Neural cell (in vitro differentiated cells): Measurements from ENCODE around the gene GFPT2. TPM values are rescaled to one million over a fixed set of nuclear protein-coding genes. Genes with fewer than 3 reads are reported as not detected.

Source experiments
- H2AFZ ChIP-seq: fragments of 200-600, 300-800 bp; sonication (generic), shearing (Covaris generic); 2 replicates; pipeline ENCODE4 v1.6.0; 2014; ENCODE audit warnings: low read depth, mild to moderate bottlenecking, antibody characterized with exemption, low read length, moderate library complexity
- H3F3A ChIP-seq: fragments of 200-600 bp; shearing (Covaris generic); 2 replicates; pipeline ENCODE4 v1.6.1; 2016; ENCODE audit warnings: mild to moderate bottlenecking, moderate library complexity, mixed read lengths, antibody characterized with exemption, low read length; ENCODE audit not compliant: insufficient read depth, poor library complexity, severe bottlenecking
- H3K27ac ChIP-seq: fragments of 200-600, 300-800 bp; sonication (generic), shearing (Covaris generic); 2 replicates; pipeline ENCODE4 v1.5.1; 2014; ENCODE audit warnings: mild to moderate bottlenecking, low read length, moderate library complexity
- H3K27me3 ChIP-seq: fragments of 300-800, 200-600 bp; sonication (generic), shearing (Covaris generic); 2 replicates; pipeline ENCODE4 v1.6.0; 2014; ENCODE audit warnings: mild to moderate bottlenecking, low read depth, low read length, moderate library complexity; ENCODE audit not compliant: insufficient read depth
- H3K36me3 ChIP-seq: fragments of 300-800, 200-600 bp; sonication (generic), shearing (Covaris generic); 2 replicates; pipeline ENCODE4 v1.5.1; 2014; ENCODE audit warnings: mild to moderate bottlenecking, antibody characterized with exemption, low read length, moderate library complexity; ENCODE audit not compliant: insufficient read depth
- H3K4me2 ChIP-seq: fragments of 300-800, 200-600 bp; sonication (generic), shearing (Covaris generic); 2 replicates; pipeline ENCODE4 v1.6.0; 2014; ENCODE audit warnings: mild to moderate bottlenecking, low read length
- H3K4me3 ChIP-seq: fragments of 300-800, 200-600 bp; sonication (generic), shearing (Covaris generic); 2 replicates; pipeline ENCODE4 v1.5.1; 2014; ENCODE audit warnings: mild to moderate bottlenecking, low read length, moderate library complexity
- H3K79me2 ChIP-seq: fragments of 200-600 bp; shearing (Covaris generic); replicated peaks from 2 replicates; pipeline ENCODE4 v1.6.0; 2014; ENCODE audit warnings: mild to moderate bottlenecking, low read length, moderate library complexity; ENCODE audit not compliant: insufficient read depth
- H3K9ac ChIP-seq: fragments of 300-800, 200-600 bp; sonication (generic), shearing (Covaris generic); 2 replicates; pipeline ENCODE4 v1.6.1; 2016; ENCODE audit warnings: mild to moderate bottlenecking, low read length, mixed read lengths
- H3K9me2 ChIP-seq: fragments of 200-600 bp; shearing (Covaris generic); 2 replicates; pipeline ENCODE4 v1.6.1; 2016; ENCODE audit warnings: mild to moderate bottlenecking, low read length, mixed read lengths; ENCODE audit not compliant: insufficient read depth
- H3K9me3 ChIP-seq: fragments of 200-600, 300-800 bp; sonication (generic), shearing (Covaris generic); 2 replicates; pipeline ENCODE4 v1.6.1; 2016; ENCODE audit warnings: mild to moderate bottlenecking, mixed run types, low read length, moderate library complexity, mixed read lengths
- H4K20me1 ChIP-seq: fragments of 200-600 bp; shearing (Covaris generic); 2 replicates; pipeline ENCODE4 v1.6.1; 2016; ENCODE audit warnings: mild to moderate bottlenecking, mixed run types; ENCODE audit not compliant: insufficient read depth
- EP300 ChIP-seq: fragments of 450-650 bp; conservative IDR thresholded peaks from 2 replicates; pipeline ENCODE4 v1.6.1; 2014; ENCODE audit warnings: antibody characterized with exemption, mild to moderate bottlenecking, moderate library complexity; ENCODE audit not compliant: poor library complexity, severe bottlenecking
- EZH2 ChIP-seq: fragments of 200-600, 300-800 bp; shearing (Covaris generic), sonication (generic); IDR thresholded peaks from 2 replicates; pipeline ENCODE4 v1.6.1; 2014; ENCODE audit warnings: antibody characterized with exemption, low read length, borderline replicate concordance, mild to moderate bottlenecking; ENCODE audit not compliant: insufficient read depth, poor library complexity, severe bottlenecking
- MXI1 ChIP-seq: fragments of 450-650 bp; conservative IDR thresholded peaks from 2 replicates; pipeline ENCODE4 v1.6.1; 2014; ENCODE audit warnings: antibody characterized with exemption, mild to moderate bottlenecking; ENCODE audit not compliant: poor library complexity, severe bottlenecking
- POLR2AphosphoS5 ChIP-seq: IDR thresholded peaks from 2 replicates; pipeline ENCODE4 v1.6.1; 2012
- RAD21 ChIP-seq: fragments of 450-650 bp; conservative IDR thresholded peaks from 2 replicates; pipeline ENCODE4 v1.6.1; 2014; ENCODE audit warnings: antibody characterized with exemption, mild to moderate bottlenecking, moderate library complexity
- SMC3 ChIP-seq: fragments of 450-650 bp; conservative IDR thresholded peaks from 2 replicates; pipeline ENCODE4 v1.6.1; 2014; ENCODE audit warnings: antibody characterized with exemption, mild to moderate bottlenecking, moderate library complexity; ENCODE audit not compliant: poor library complexity
- TAF1 ChIP-seq: IDR thresholded peaks from 2 replicates; pipeline ENCODE4 v1.6.1; 2012; ENCODE audit warnings: low read depth
- polyA plus RNA-seq: library from polyadenylated mRNA; depleted of rRNA; stranded (reverse); fragments of >200 nt; gene quantifications from 2 replicates; pipeline ENCODE4 v1.2.3, GENCODE V29; 2014
- TF ChIP-seq, protein P1 (sequence below): IDR thresholded peaks from 2 replicates; pipeline ENCODE4 v1.6.1; 2012; ENCODE audit warnings: borderline replicate concordance
- TF ChIP-seq, protein P2 (sequence below): fragments of 450-650 bp; IDR thresholded peaks from 2 replicates; pipeline ENCODE4 v1.5.1; 2014; ENCODE audit warnings: antibody characterized with exemption, mild to moderate bottlenecking, moderate library complexity; ENCODE audit not compliant: poor library complexity, severe bottlenecking

Gene GFPT2
- polyA plus RNA-seq, 1 donor from 2014 or later = 9.2 TPM

DNA sequence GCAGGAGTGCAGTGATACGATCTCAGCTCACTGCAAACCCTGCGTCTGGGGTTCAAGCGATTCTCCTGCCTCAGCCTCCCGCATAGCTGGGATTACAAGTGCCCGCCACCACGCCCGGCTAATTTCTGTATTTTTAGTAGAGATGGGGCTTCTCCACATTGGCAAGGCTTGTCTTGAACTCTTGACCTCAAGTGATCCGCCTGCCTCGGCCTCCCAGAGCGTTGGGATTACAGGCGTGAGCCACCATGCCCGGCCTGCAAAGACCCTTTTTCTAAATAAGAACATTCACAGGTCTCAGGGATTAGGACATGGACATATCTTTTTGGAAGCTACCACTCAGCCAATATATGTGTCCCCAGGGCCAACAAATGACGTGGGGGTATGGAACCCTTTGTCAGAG lies 49.6 kb upstream of the GFPT2 start (continued):
- no peak for TF ChIP-seq TAF1

DNA sequence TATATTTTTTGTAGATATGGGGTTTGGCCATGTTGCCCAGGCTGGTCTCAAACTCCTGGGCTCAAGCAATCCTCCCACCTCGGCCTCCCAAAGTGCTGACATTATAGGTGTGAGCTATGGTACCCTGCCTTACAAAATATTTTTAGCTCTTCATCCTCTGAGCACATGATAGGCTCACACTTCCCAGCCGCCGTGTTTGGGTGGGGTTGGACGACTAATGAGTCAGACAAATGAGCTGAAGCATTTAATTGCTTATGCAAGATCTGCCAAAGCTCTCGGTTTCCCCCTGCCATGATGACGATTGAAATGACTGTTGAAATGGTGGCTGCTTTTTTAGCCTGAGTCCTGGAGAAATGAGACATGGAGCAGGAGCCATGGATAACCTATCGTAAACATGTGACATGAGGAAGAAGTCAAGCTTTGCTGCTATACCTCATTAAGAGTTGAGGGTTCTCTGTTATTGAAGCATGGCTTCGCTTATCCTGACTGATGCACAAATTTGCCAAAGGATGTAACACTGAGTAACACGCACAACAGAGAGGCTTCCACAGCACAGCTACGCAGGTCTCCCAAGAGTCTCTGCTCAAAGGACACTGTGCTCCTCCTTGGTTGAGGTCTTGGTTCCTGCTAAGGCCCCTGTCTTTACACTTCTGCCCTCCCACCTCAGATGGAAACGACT lies 48.2 kb upstream of the GFPT2 start:
- H3K9me2 ChIP-seq = no peaks in the 10 kb centered on the region
- H3K4me3 ChIP-seq = no peak overlapping the region
- TF ChIP-seq POLR2AphosphoS5 (no peak), RAD21 (no peak), TAF1 (no peak), SMC3 (no peak), MXI1 (no peak), EZH2 (no peak), EP300 (no peak)
- TF ChIP-seq, protein P1, sequence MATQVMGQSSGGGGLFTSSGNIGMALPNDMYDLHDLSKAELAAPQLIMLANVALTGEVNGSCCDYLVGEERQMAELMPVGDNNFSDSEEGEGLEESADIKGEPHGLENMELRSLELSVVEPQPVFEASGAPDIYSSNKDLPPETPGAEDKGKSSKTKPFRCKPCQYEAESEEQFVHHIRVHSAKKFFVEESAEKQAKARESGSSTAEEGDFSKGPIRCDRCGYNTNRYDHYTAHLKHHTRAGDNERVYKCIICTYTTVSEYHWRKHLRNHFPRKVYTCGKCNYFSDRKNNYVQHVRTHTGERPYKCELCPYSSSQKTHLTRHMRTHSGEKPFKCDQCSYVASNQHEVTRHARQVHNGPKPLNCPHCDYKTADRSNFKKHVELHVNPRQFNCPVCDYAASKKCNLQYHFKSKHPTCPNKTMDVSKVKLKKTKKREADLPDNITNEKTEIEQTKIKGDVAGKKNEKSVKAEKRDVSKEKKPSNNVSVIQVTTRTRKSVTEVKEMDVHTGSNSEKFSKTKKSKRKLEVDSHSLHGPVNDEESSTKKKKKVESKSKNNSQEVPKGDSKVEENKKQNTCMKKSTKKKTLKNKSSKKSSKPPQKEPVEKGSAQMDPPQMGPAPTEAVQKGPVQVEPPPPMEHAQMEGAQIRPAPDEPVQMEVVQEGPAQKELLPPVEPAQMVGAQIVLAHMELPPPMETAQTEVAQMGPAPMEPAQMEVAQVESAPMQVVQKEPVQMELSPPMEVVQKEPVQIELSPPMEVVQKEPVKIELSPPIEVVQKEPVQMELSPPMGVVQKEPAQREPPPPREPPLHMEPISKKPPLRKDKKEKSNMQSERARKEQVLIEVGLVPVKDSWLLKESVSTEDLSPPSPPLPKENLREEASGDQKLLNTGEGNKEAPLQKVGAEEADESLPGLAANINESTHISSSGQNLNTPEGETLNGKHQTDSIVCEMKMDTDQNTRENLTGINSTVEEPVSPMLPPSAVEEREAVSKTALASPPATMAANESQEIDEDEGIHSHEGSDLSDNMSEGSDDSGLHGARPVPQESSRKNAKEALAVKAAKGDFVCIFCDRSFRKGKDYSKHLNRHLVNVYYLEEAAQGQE = no peak
- TF ChIP-seq, protein P2, sequence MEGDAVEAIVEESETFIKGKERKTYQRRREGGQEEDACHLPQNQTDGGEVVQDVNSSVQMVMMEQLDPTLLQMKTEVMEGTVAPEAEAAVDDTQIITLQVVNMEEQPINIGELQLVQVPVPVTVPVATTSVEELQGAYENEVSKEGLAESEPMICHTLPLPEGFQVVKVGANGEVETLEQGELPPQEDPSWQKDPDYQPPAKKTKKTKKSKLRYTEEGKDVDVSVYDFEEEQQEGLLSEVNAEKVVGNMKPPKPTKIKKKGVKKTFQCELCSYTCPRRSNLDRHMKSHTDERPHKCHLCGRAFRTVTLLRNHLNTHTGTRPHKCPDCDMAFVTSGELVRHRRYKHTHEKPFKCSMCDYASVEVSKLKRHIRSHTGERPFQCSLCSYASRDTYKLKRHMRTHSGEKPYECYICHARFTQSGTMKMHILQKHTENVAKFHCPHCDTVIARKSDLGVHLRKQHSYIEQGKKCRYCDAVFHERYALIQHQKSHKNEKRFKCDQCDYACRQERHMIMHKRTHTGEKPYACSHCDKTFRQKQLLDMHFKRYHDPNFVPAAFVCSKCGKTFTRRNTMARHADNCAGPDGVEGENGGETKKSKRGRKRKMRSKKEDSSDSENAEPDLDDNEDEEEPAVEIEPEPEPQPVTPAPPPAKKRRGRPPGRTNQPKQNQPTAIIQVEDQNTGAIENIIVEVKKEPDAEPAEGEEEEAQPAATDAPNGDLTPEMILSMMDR = no peak
- H4K20me1 ChIP-seq = no peaks in the 10 kb centered on the region
- no peaks in the 10 kb centered on the region for H3F3A ChIP-seq
- H3K79me2 ChIP-seq = no peaks in the 10 kb centered on the region
- no peak overlapping the region for H3K9ac ChIP-seq
- no peaks in the 10 kb centered on the region for H3K27me3 ChIP-seq
- no peaks in the 10 kb centered on the region for H3K36me3 ChIP-seq
- H2AFZ ChIP-seq = no peak overlapping the region
- H3K27ac ChIP-seq = no peak overlapping the region
- H3K4me2 ChIP-seq = no peak overlapping the region
- H3K9me3 ChIP-seq = peaks cover 3% of the 10 kb centered on the region

DNA sequence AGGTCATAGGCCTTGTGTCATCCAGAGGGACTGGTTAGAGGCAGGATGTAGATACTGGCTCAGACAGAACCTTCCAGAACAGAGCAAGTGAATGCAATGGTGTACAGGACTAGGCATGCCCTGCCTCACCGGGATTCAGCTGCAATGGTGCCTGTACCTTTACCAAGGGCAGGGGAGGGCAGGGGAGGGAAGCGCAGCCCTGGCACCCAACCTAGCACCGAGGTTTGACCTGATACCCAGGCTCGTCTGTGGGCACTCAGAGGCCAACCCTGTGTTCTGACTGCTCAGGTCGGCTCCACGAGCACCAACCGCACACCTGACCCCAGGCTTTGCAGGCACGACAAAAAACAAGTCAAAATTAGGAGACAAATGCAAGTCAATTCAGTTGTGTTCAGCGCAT lies 47.3 kb upstream of the GFPT2 start:
- Histone ChIP-seq H2AFZ (no peak overlapping the region), H3K4me2 (no peak overlapping the region), H3K4me3 (no peak overlapping the region), H3K9me3 (peaks cover 3% of the 10 kb centered on the region), H4K20me1 (no peaks in the 10 kb centered on the region), H3K9ac (no peak overlapping the region), H3F3A (no peaks in the 10 kb centered on the region), H3K27ac (no peak overlapping the region), H3K27me3 (no peaks in the 10 kb centered on the region), H3K79me2 (no peaks in the 10 kb centered on the region), H3K9me2 (no peaks in the 10 kb centered on the region), H3K36me3 (no peaks in the 10 kb centered on the region)
- no peak for TF ChIP-seq EP300
- TF ChIP-seq TAF1 = no peak
- TF ChIP-seq RAD21 = no peak
- TF ChIP-seq MXI1 = no peak
- TF ChIP-seq POLR2AphosphoS5 = no peak
- TF ChIP-seq EZH2 = no peak
- TF ChIP-seq SMC3 = no peak
